ENCODE data around the gene ASB10. TPM values are rescaled to one million over a fixed set of nuclear protein-coding genes. Genes with fewer than 3 reads are reported as not detected.

Gene ASB10
- total and polyA plus RNA-seq, 3 donors from 2014 or later: 0.18 to 0.39 TPM; not detected in 1

DNA sequence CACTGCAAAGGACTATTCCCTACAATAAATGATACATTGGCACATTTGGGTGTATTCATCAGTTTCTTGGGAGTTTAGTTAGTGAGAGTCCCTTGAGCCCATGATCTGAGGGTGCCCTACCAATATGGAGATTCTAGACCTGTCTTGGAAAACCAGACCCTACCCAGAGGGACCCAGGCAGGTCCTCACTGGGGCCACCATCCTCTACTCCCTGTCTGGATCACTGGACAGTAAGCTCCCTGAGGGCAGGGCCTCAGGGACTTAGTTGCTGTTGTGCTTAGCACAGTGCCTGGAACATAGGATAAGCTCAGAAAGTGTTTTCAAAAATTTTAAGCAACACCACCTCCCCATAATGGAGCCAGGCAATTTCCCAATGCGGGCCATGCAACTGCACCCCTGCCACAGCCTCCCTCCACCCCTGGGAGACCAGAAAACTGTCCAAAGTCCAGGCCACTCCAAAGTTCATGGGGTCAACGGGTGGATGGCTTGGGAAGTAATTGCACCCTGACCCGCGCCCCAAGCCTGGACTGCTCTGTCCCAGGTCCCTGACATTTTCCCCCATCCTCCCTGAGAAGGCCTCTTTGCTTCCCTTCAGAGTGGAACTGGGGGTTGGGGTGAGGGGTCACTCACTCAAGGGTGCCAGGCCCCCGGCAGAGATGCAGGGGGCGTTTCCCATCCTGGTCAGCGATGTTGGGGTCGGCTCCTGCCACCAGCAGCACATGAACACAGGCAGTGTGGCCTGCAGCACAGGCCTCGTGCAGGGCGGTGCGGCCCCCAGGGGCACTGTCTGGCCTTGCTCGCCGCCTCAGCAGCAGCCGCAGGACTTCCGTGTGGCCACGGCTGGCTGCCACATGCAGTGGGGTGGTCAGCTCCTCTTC is 1.0 kb downstream of the ASB10 start:
- DNase-seq: no peak
- H3K27me3 ChIP-seq: no peaks in the 10 kb centered on the region
- H3K27ac ChIP-seq: no peak overlapping the region
- no peaks in the 10 kb centered on the region for H3K4me1 ChIP-seq
- H3K36me3 ChIP-seq (ENCODE audit: low read depth, missing control alignments): no peaks in the 10 kb centered on the region
- intact Hi-C loops (cut with DNase I; ENCODE audit: low total_unique reads): no loop called here
- no peaks in the 10 kb centered on the region for H3K9me3 ChIP-seq
- 87 to 94% methylated on average over 9 to 16 of the region's 16 CpGs for WGBS, 2 donors
- no peak for TF ChIP-seq POLR2A (IDR thresholded peaks at IDR 0.05)
- no peak for TF ChIP-seq CTCF (IDR thresholded peaks at IDR 0.05)
- H3K4me3 ChIP-seq: no peak overlapping the region

GRCh38 chr7:151181011-151181431 is 6.0 kb downstream of the ASB10 start:
- DNase-seq: no peak
- TF ChIP-seq POLR2A (IDR thresholded peaks at IDR 0.05): no peak
- no peak for TF ChIP-seq CTCF (IDR thresholded peaks at IDR 0.05)
- Histone ChIP-seq H3K27ac (no peak overlapping the region), H3K36me3 (ENCODE audit: low read depth, missing control alignments) (no peaks in the 10 kb centered on the region), H3K27me3 (no peaks in the 10 kb centered on the region), H3K9me3 (no peaks in the 10 kb centered on the region), H3K4me3 (no peak overlapping the region), H3K4me1 (no peaks in the 10 kb centered on the region)
- intact Hi-C loops (cut with DNase I; ENCODE audit: low total_unique reads): no loop called here
- 67% methylated on average over 22 of the region's 22 CpGs; no CpG with 5 or more reads in 1 of the 2 donors for WGBS, 2 donors

- H3K9me3 ChIP-seq: no peaks in the 10 kb centered on the region
- no peaks in the 10 kb centered on the region for H3K4me1 ChIP-seq
- H3K36me3 ChIP-seq (ENCODE audit: low read depth, missing control alignments): no peaks in the 10 kb centered on the region
- intact Hi-C loops (cut with DNase I; ENCODE audit: low total_unique reads): loop anchor here (10.0 kb wide), 1 partner anchor 55 kb away; no protein-coding TSS in a partner anchor
- no peak for TF ChIP-seq POLR2A (IDR thresholded peaks at IDR 0.05)
- 84 to 98% methylated on average over 4 of the region's 4 CpGs for WGBS, 2 donors
- no peak overlapping the region for H3K4me3 ChIP-seq
- no peak for DNase-seq
- H3K27me3 ChIP-seq: no peaks in the 10 kb centered on the region
- H3K27ac ChIP-seq: no peak overlapping the region
These were observed 7.1 kb downstream of the ASB10 start for GRCh38 chr7:151179946-151180345.

GRCh38 chr7:151179287-151179860 is 7.7 kb downstream of the ASB10 start:
- no peak for DNase-seq
- no peaks in the 10 kb centered on the region for H3K9me3 ChIP-seq
- no peak for TF ChIP-seq CTCF (IDR thresholded peaks at IDR 0.05)
- no peak for TF ChIP-seq POLR2A (IDR thresholded peaks at IDR 0.05)
- no peak overlapping the region for H3K4me3 ChIP-seq
- no peaks in the 10 kb centered on the region for H3K4me1 ChIP-seq
- H3K27ac ChIP-seq: no peak overlapping the region
- H3K27me3 ChIP-seq: no peaks in the 10 kb centered on the region
- intact Hi-C loops (cut with DNase I; ENCODE audit: low total_unique reads): loop anchor here (10.0 kb wide), 1 partner anchor 55 kb away; no protein-coding TSS in a partner anchor
- 79 to 87% methylated on average over 5 to 8 of the region's 8 CpGs for WGBS, 2 donors
- no peaks in the 10 kb centered on the region for H3K36me3 ChIP-seq (ENCODE audit: low read depth, missing control alignments)

DNA sequence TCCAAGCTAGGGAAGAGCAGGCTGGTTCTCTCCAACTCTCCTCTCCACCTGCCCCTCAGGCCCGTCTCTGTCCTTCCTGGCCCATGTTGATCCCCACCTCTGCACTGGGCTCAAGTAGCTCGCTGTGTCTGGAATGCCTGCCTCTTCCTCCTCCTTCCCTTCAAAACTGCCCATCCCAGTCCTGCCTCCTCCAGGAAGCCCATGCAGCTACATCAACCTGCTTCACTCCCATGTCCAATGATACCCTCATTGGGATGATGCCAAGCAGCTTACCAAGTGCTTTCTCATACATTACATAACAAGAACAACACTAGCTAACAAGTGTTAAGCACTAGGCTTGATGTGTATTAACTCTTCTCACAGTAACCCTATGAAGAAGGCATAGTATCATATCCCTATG is 8.2 kb downstream of the ASB10 start:
- Histone ChIP-seq H3K4me3 (no peak overlapping the region), H3K27ac (no peak overlapping the region), H3K4me1 (no peaks in the 10 kb centered on the region), H3K27me3 (no peaks in the 10 kb centered on the region), H3K9me3 (no peaks in the 10 kb centered on the region), H3K36me3 (ENCODE audit: low read depth, missing control alignments) (no peaks in the 10 kb centered on the region)
- no peak for DNase-seq
- intact Hi-C loops (cut with DNase I; ENCODE audit: low total_unique reads): loop anchor here (10.0 kb wide), 1 partner anchor 54 kb away; no protein-coding TSS in a partner anchor
- no peak for TF ChIP-seq POLR2A (IDR thresholded peaks at IDR 0.05)
- TF ChIP-seq CTCF (IDR thresholded peaks at IDR 0.05): no peak
- WGBS, 2 donors: 83 to 84% methylated on average over 2 of the region's 2 CpGs
